ENCODE results near the gene TWIST2.

The TWIST2 gene

DNA sequence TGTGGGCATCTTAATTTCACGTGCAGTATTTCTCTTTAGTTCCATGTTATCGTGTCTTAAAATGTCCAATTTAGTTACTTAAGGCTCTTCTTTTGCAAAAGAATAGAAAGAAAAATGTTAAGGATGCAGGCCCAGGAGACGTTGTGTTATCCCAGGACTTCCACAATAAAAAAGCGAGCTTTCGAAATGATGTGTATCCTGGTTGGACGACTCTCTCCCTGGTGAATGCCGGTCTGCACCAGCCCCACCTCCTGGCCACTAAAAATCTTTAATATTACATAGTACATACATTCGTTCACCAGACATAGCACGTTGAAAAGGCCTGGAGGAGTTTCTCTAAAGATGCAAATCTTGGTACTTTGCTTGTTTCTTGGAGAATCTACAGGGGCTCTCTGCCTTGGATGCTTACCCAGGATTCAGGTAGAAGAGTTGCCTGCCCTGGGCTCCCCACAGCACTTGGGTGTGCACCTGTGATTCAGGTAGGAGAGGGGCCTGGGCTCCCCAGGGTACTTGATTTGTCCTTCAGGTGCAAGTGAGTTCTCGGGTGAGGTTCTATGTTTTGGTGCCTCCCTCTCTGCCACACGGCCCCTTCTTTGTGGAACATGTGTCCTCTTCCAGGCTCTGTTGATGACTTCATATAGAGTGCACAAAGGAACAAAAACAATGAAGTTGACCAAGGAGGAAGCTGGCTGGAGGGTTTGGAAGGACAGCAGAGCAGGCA is 26.6 kb downstream of the TWIST2 start:
- no peak for DNase-seq

DNA sequence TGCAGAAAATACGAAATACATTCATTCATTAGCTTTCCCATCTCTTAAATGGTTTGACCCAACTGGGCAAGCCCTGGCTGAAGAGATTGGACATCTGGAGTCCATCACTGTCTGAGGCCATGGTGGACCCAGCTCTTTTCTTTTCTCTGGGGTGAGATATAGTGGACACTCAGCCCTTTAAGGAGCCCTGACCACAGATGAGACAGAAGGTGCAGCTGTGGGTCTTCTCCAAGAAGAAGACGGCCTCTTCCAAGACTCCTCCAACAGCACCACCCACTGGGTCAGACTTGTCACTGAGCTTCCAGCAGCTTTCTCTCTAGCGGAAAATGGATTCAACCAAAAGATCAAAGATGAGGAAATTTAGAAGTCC is 27.2 kb downstream of the TWIST2 start:
- no peak for DNase-seq

DNA sequence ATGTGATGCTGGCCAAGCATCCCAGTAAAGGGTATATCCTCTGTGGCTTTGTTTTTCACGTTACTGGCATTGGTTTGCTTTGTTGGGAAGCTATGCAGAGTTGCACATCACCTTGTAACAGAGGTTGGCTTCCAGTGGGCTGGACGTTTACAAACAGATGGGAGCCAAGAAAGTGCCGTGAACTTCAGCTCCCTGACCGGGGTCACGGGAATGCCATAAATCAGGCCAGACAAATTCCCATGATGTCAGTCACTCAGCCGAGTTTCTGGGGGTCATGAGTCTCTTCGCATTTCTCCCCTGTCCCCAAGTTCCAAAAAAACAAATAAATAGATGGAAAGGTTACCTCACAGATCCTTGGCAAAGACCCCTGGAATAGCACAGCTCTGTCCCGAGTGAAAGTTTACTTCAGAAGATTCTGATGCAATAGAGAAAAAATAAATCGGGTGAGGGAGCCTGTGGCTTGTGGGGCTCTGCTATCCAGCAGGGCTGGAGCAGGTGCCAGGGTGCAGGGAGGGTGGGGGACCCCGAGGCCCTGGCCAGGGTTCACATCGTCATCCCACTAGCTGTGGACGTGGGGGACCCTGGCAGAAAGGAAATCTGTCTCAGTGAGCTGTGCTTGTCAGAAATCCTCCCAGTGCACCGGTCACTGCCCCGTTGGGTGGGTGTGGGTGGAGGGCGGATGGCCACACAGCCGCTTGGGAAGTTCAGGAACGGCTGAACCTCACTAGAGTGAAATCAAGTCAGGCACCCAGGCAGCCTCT is 27.8 kb downstream of the TWIST2 start:
- no peak for DNase-seq

DNA sequence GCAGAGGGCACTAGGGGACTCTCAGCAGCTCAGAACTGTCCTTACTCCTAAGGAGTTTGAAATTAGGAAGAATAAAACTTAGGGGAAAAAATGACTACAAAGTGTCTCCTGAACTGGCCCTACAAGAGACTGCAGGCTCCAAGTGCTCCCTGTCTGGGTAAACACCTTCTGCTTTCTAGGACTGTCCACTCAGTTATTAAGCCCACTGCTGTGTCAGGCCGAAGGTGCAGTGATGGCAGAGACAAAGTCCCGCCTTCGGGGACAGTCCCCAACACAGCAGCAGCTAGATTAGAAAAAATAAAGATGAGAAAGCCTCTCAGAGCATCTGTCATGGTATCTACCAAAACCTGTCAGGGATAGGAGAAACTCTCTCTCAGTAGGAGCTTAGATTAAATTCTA is 28.3 kb downstream of the TWIST2 start:
- no peak for DNase-seq

- no peak for DNase-seq
Observed at GRCh38 chr2:238878051-238878735, 30.3 kb downstream of the TWIST2 start.

DNA sequence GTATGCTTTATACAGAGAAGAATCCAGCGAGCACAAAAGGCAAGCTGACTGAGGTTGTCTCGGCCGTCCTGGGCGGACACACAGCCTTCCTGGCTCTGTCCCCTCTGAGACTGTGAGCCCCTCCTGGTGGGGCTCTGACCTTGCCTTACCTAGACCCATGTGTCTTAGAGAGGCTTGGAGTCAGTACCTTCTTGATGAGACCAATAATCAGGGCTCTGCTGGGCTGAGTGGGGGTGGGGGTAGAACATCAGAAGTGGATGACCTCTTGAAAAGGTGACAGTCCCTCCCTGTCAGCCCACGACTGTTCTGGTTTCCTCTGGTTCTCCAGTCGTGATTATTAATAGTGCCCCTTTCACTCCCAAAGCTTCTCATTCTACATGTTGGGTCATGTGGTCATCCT is 31.2 kb downstream of the TWIST2 start:
- no peak for DNase-seq

DNA sequence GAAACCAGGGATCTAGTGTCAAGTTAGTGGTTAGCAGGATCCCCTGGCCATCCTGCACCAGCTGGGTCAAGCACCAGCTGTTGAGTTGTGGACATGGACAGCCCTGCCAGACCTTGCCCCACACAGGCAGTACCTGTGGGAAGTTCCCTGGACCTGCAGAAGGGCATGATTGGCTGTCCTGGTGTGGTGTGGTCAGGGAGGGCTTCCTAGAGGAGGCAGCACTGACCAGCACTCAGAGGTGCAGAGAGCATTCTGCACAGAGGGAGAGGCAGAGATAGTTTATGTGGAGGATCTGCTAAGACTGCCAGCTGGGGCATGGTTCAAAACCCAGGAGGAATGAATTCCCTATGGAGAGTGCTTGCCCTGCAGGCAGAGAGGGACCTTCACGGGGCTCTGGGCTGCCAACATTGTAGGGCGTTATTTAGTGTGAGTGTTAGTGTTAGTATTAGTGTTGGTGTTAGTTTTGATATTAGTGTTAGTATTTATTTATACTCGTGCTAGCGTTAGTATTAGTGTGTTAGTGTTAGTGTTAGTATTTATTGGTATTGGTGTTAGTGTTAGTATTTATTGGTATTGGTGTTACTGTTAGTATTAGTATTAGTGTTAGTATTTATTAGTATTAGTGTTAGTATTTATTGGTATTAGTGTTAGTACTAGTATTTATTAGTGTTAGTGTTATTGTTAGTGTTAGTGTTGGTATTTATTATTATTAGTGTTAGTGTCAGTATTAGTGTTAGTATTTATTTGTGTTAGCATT is 31.9 kb downstream of the TWIST2 start:
- no peak for DNase-seq

DNA sequence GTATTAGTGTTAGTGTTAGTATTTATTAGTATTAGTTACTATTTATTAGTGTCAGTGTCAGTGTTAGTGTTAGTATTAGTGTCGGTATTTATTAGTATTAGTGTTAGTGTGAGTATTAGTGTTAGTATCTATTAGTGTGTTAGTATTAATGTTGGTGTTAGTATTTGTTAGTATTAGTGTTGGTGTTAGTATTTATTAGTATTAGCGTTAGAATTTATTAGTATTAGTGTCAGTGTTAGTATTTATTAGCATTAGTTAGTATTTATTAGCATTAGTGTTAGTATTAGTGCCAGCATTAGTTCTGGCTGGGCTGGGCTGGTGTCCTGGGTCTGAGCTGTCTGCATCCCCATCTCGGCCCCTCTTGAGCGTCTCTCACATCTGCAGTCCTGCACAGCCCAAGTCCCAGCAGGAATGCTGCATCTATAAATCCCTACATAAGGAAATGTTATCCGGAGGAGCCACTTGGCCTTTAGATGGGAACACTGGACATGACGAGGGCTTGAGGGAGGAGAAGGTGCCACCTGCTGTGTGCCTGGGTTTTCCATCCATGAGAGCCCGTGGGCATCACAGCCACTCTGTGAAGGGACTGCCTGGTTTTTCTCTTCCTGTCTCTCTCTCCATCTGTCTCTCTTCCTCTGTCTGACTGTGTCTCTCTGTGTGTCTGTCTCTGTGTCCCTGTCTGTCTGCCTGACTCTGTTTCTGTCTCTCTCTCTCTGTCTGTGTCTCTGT is 33.6 kb downstream of the TWIST2 start:
- no peak for DNase-seq

- no peak for DNase-seq
Observed at GRCh38 chr2:238882082-238882755, 34.3 kb downstream of the TWIST2 start.

DNA sequence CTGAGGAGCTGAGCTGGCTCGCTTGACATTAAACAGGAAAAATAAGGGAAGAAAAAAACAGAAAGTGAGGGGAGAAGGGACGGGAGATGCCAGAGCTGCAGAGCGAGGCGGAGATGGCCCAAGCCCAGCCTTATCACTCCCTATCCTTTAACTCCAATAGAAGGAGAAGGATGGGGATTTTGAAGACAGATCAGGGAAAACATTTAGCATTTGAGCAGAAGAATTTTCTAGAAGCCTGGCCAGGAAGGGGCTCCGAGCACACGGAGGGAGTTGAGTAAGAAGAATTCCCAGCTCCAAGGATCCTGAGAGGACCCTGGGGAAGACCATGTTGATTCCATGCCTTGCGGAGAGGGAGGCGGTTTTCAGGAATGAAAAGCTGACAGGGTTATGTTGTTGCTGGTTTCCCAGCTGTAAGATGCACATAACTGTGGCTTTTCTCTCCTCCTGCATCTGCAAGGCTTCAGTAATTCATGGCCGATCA is 35.6 kb downstream of the TWIST2 start:
- DNase-seq: no peak

DNA sequence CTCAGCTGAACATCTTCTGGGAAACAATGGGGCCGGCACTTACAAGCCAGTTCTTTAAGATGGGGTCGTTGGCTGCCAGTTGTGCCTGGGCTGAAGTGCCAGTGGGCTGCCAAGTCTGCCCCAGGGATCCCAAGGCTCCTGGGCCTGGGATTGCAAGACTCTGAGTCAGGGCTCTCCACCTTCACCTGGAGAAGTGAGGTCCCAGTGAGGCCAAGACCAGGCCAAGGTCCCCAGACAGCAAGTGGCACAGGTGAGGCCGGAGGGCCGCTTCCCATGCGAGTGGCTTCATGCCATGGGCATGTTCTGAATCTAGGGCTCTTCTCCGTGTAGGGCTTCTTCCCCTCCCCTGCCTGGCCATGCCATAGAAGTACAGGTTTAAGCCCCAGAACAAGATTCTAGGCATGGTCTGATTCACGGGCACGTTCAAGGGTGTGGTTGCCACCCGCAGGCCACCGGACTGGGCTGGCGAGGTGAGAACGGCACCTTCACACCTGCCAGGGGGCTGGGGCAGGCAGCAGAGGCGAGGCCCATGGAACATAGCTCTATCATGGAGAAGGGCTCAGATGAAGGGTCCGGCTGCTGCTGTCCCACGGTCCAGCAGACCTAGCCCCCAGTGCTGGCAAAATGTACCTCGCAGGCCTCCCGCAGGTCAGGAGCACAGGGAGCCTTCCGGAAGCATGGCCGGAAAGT is 36.4 kb downstream of the TWIST2 start:
- DNase-seq: no peak

GRCh38 chr2:238884812-238885408 is 37.0 kb downstream of the TWIST2 start:
- DNase-seq: no peak

- no peak for DNase-seq
Observed at GRCh38 chr2:238886453-238887094, 38.7 kb downstream of the TWIST2 start.

DNA sequence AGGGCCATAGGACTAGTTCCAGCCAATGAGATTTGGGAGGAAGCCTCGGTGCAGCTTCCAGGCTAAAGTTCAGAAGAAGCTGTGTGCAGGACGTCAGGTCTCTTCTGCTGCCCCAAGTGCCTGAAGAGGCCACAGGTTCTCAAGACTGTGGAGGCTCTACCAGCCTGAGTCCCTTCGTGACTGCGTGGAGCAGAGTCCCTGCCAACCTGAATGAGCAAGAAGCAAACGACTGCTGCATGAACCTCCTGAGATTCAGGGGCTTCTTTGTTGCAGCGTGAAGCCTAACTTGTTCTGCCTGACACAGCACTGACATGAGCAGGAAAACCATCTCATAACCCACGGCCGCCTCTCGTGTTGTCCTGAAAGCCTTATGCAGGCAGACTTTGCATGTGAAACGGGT is 39.7 kb downstream of the TWIST2 start:
- DNase-seq: no peak

DNA sequence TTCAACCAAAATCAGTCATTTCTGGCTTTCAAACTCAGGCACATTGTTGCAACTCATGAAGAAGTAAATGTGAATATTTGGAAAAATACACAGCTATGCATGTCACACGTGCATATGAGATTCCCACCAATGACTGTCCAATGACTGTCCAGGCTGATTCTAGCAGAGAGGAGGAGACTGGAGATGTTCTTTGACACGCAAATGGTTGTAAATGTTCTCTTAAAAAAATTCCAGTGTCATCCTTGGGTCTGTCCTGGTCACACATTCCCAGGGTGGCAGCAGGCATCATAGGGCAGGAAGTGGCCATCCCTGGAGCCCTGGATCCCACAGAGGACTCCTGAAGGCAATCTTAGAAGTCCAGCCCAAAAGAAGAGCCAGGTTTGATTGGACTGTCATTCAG is 40.9 kb downstream of the TWIST2 start:
- DNase-seq: no peak

GRCh38 chr2:238890131-238890530 is 42.2 kb downstream of the TWIST2 start:
- no peak for DNase-seq

GRCh38 chr2:238890618-238891456 is 43.0 kb downstream of the TWIST2 start:
- DNase-seq: no peak

DNA sequence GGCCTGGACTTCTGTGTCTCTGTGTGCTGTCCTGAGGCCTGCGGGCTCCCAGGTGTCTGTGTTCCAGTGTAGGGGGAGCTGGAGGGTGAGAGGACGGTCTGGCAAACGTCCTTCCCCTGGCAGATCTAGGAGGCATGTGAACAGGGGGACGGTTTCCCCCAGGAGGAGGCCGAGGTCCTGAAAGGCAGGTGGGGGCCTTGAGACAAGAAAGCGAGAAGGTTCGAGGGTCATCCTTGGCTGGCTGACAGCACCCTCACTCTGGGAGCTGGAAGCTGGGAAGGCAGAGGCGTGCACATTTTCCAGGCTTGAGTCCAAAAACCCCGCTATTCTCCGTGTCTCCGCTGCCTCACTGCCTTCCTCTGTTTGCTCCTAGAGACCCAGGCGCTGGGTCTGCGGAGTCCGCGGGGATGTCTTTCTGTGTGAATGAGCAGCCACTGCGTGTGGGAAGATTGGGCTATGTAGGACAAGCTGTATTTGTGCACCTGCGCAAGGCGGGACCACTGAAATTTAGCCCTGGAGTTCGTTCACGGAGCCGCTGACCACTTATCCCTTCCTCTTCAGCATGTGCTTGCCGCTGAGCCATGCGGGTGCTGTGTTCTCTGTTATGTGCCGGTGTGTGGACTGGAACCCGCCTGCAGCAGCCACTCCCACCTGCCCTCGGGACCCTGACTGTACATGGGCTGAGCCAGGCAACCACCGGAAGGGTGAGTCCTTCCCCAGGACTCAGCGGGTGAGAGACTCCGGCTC is 43.7 kb downstream of the TWIST2 start:
- DNase-seq: no peak

DNA sequence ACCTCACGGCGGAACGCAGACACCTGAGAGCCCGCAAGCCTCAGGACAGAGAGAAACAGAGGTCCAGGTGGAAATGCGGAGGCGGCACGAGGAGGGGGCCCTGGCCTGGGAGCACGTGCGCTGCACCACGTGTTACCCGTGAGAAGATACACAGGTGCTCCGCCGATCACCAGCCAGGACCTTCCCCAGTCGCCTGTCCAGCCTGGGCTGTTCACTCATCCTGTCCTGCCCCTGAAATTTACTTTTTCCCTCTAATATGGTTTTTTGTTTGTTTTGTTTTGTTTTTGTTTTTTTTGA is 44.3 kb downstream of the TWIST2 start:
- no peak for DNase-seq

Data from COR-L47 (cell line).